ENCODE results near the gene AJM1. TPM values are rescaled to one million over a fixed set of nuclear protein-coding genes. Genes with fewer than 3 reads are reported as not detected.

The AJM1 gene
- total RNA-seq, 1 experiment from 2014 or later: 1.8 TPM

DNA sequence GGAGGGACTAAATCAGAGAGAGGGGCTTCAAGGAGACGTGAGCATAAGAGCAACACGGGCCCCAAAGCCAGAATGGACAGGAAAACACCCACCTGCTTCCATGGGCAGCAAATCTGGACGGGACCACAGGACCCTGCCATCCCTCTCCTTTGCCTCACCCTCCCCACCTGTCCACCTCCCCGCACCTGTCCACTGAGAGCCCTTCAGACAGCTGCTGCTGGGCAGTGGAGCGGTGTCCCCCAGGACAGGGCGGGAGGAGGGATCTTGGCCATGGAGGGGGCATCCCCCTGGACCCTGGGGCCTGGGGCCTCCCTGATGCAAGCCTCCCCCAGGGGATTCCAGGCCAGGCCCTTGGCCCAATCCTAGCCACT, 43.6 kb upstream of the AJM1 start:
- Histone ChIP-seq H2BK15ac (ENCODE audit: low read depth, low read length) (no peak overlapping the region), H2AFZ (ENCODE audit: low read length) (no peak overlapping the region), H3K18ac (ENCODE audit: insufficient read length, low read depth, low read length) (no peak overlapping the region), H3K4me1 (ENCODE audit: insufficient read depth, low read length) (no peaks in the 10 kb centered on the region; the same call in 1 of the 2 replicates), H3K14ac (ENCODE audit: insufficient read depth, low read length) (no peak overlapping the region; the same call in 1 of the 2 replicates), H3K23ac (ENCODE audit: insufficient read length, low read depth, low read length) (no peak overlapping the region), H4K91ac (ENCODE audit: insufficient read length, low read depth, low read length) (no peak overlapping the region), H3K9ac (ENCODE audit: extremely low read depth, insufficient read length, low read length) (no peak overlapping the region), H3K27ac (ENCODE audit: insufficient read length, low read depth, low read length) (no peak overlapping the region), H3K79me2 (ENCODE audit: insufficient read depth, low read length) (no peaks in the 10 kb centered on the region), H3K27me3 (ENCODE audit: insufficient read depth, low read length) (no peaks in the 10 kb centered on the region; the same call in 1 of the 2 replicates), H3K4ac (ENCODE audit: low read depth, low read length) (no peak overlapping the region), H3K56ac (ENCODE audit: insufficient read length, low read depth, low read length) (no peak overlapping the region), H2BK20ac (ENCODE audit: low read depth, low read length, poor library complexity, severe bottlenecking) (no peak overlapping the region), H3K9me3 (ENCODE audit: control insufficient read depth, low read depth, low read length) (no peaks in the 10 kb centered on the region), H4K8ac (replicated peaks; ENCODE audit: insufficient read length, low read depth, low read length) (no peak overlapping the region), H4K5ac (ENCODE audit: insufficient read length, low read depth, low read length) (no peak overlapping the region), H2BK12ac (ENCODE audit: insufficient read length, low read depth, low read length) (no peak overlapping the region), H2BK5ac (ENCODE audit: insufficient read length, low read length) (no peak overlapping the region), H4K20me1 (ENCODE audit: control insufficient read depth, insufficient read depth, insufficient read length) (no peaks in the 10 kb centered on the region), H3K4me2 (ENCODE audit: insufficient read depth, insufficient read length, low read length) (no peak overlapping the region), H3K79me1 (ENCODE audit: insufficient read depth, low read depth, low read length, poor library complexity, severe bottlenecking) (no peaks in the 10 kb centered on the region), H2AK5ac (ENCODE audit: insufficient read length, low read length) (no peak overlapping the region), H3T11ph (ENCODE audit: low read length) (no peak overlapping the region), H3K23me2 (ENCODE audit: insufficient read length, low read depth, low read length, poor library complexity, severe bottlenecking) (peaks cover 15% of the 10 kb centered on the region), H2BK120ac (ENCODE audit: low read depth, low read length, poor library complexity, severe bottlenecking) (no peak overlapping the region)
- H3K27ac Mint-ChIP-seq: no peak overlapping the region
- peaks cover 44% of the 10 kb centered on the region for H3K27me3 Mint-ChIP-seq (ENCODE audit: low read depth)
- H3K4me3 Mint-ChIP-seq: peak overlapping the region in 1 of 2 experiments; percentile 51; a peak in 1 of 5 replicates
- no CpG with 5 or more reads among the region's 6 CpGs for WGBS (ENCODE audit: extremely low coverage, insufficient read length, low lambda C conversion rate)
- no peak for DNase-seq
- H3K36me3 Mint-ChIP-seq (ENCODE audit: insufficient read depth in 1 of 3, low read depth in 3 of 3): peaks cover 0 to 5% (median 3%) of the 10 kb centered on the region in 3 experiments; a peak in 3 of 7 replicates
- H3K4me1 Mint-ChIP-seq: peaks cover 20 to 31% of the 10 kb centered on the region in 2 experiments
- H3K9me3 Mint-ChIP-seq: no peaks in the 10 kb centered on the region
- TF ChIP-seq, protein P1, sequence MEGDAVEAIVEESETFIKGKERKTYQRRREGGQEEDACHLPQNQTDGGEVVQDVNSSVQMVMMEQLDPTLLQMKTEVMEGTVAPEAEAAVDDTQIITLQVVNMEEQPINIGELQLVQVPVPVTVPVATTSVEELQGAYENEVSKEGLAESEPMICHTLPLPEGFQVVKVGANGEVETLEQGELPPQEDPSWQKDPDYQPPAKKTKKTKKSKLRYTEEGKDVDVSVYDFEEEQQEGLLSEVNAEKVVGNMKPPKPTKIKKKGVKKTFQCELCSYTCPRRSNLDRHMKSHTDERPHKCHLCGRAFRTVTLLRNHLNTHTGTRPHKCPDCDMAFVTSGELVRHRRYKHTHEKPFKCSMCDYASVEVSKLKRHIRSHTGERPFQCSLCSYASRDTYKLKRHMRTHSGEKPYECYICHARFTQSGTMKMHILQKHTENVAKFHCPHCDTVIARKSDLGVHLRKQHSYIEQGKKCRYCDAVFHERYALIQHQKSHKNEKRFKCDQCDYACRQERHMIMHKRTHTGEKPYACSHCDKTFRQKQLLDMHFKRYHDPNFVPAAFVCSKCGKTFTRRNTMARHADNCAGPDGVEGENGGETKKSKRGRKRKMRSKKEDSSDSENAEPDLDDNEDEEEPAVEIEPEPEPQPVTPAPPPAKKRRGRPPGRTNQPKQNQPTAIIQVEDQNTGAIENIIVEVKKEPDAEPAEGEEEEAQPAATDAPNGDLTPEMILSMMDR (conservative IDR thresholded peaks at IDR 0.05): no peak
